Measurements from ENCODE around the gene CHD9NB. TPM values are rescaled to one million over a fixed set of nuclear protein-coding genes. Genes with fewer than 3 reads are reported as not detected.

Gene CHD9NB
- total RNA-seq, 4 donors from 2014 or later: 3.0 to 3.1 TPM; not detected in 2

- WGBS, 2 donors (ENCODE audit: low coverage in 1 of 2): 48 to 62% methylated on average over 4 to 6 of the region's 6 CpGs
- Histone ChIP-seq H3K9me3 (no peaks in the 10 kb centered on the region), H3K4me1 (peaks cover 0 to 13% (median 3%) of the 10 kb centered on the region in 4 donors), H3K27ac (peak overlapping the region; percentile 46 to 61 (median 50)), H3K36me3 (no peaks in the 10 kb centered on the region), H3K27me3 (no peaks in the 10 kb centered on the region), H3K4me3 (no peak overlapping the region)
- peak; percentile 51 for DNase-seq
- intact Hi-C loops (cut with DNase I; ENCODE audit: low total_unique reads) (no loop called here), in situ Hi-C loops (cut with MboI; ENCODE audit: low pct_ligation_motif_present in 1 of 4, low pct_unique_long_range_greater_than_20kb in 1 of 4, low sequenced_read_pairs in 3 of 4) (loop anchor here in 2 of 4 donors (25.0 kb wide), 2 partner anchors 90 to 140 kb away; no protein-coding TSS in a partner anchor)
- no peak for TF ChIP-seq POLR2A (IDR thresholded peaks at IDR 0.05)
Observed at GRCh38 chr16:53071748-53072301, 19.1 kb upstream of the CHD9NB start.

GRCh38 chr16:53069772-53070171, 17.1 kb upstream of the CHD9NB start:
- no peaks in the 10 kb centered on the region for H3K9me3 ChIP-seq
- in situ Hi-C loops (cut with MboI; ENCODE audit: low pct_ligation_motif_present in 1 of 4, low pct_unique_long_range_greater_than_20kb in 1 of 4, low sequenced_read_pairs in 3 of 4): loop anchor here in 2 of 4 donors (25.0 kb wide), 2 partner anchors 93 to 143 kb away; no protein-coding TSS in a partner anchor
- H3K4me1 ChIP-seq: peaks cover 0 to 22% (median 5%) of the 10 kb centered on the region in 4 donors
- no peak for DNase-seq
- no peaks in the 10 kb centered on the region for H3K27me3 ChIP-seq
- TF ChIP-seq POLR2AphosphoS5 (IDR thresholded peaks at IDR 0.05) (no peak), POLR2A (IDR thresholded peaks at IDR 0.05) (no peak), EP300 (IDR thresholded peaks at IDR 0.05; ENCODE audit: low read depth) (no peak), CTCF (IDR thresholded peaks at IDR 0.05) (no peak)
- intact Hi-C loops (cut with DNase I; ENCODE audit: low total_unique reads): no loop called here
- WGBS, 2 donors (ENCODE audit: low coverage in 1 of 2): 82 to 83% methylated on average over 2 of the region's 2 CpGs
- no peak overlapping the region for H3K4me3 ChIP-seq
- H3K27ac ChIP-seq: no peak overlapping the region
- no peaks in the 10 kb centered on the region for H3K36me3 ChIP-seq

GRCh38 chr16:53068423-53068833, 15.7 kb upstream of the CHD9NB start:
- Histone ChIP-seq H3K4me1 (peaks cover 0 to 23% (median 5%) of the 10 kb centered on the region in 4 donors), H3K9me3 (no peaks in the 10 kb centered on the region), H3K36me3 (no peaks in the 10 kb centered on the region), H3K27ac (peak overlapping the region in 1 of 4 donors; percentile 17), H3K4me3 (no peak overlapping the region), H3K27me3 (no peaks in the 10 kb centered on the region)
- in situ Hi-C loops (cut with MboI; ENCODE audit: low pct_ligation_motif_present in 1 of 4, low pct_unique_long_range_greater_than_20kb in 1 of 4, low sequenced_read_pairs in 3 of 4) (loop anchor here in 2 of 4 donors (25.0 kb wide), 2 partner anchors 94 to 144 kb away; no protein-coding TSS in a partner anchor), intact Hi-C loops (cut with DNase I; ENCODE audit: low total_unique reads) (no loop called here)
- DNase-seq: peak; percentile 28
- WGBS, 2 donors (ENCODE audit: low coverage in 1 of 2): 73 to 75% methylated on average over 4 of the region's 4 CpGs
- TF ChIP-seq CTCF (IDR thresholded peaks at IDR 0.05) (no peak), POLR2AphosphoS5 (IDR thresholded peaks at IDR 0.05) (no peak), EP300 (IDR thresholded peaks at IDR 0.05; ENCODE audit: low read depth) (no peak), POLR2A (IDR thresholded peaks at IDR 0.05) (no peak)

GRCh38 chr16:53067675-53068074, 15.0 kb upstream of the CHD9NB start:
- Histone ChIP-seq H3K4me1 (peaks cover 0 to 22% (median 5%) of the 10 kb centered on the region in 4 donors), H3K27ac (peak overlapping the region in 1 of 4 donors; percentile 17), H3K9me3 (no peaks in the 10 kb centered on the region), H3K4me3 (no peak overlapping the region), H3K27me3 (no peaks in the 10 kb centered on the region), H3K36me3 (no peaks in the 10 kb centered on the region)
- no peak for DNase-seq
- in situ Hi-C loops (cut with MboI; ENCODE audit: low pct_ligation_motif_present in 1 of 4, low pct_unique_long_range_greater_than_20kb in 1 of 4, low sequenced_read_pairs in 3 of 4) (loop anchor here in 2 of 4 donors (25.0 kb wide), 2 partner anchors 95 to 145 kb away; no protein-coding TSS in a partner anchor), intact Hi-C loops (cut with DNase I; ENCODE audit: low total_unique reads) (no loop called here)
- WGBS, 2 donors (ENCODE audit: low coverage in 1 of 2): 77 to 90% methylated on average over 2 of the region's 2 CpGs
- no peak for TF ChIP-seq POLR2A (IDR thresholded peaks at IDR 0.05)

GRCh38 chr16:53065461-53066061, 12.9 kb upstream of the CHD9NB start:
- H3K27me3 ChIP-seq: no peaks in the 10 kb centered on the region
- no peak for DNase-seq
- H3K27ac ChIP-seq: peak overlapping the region; percentile 12 to 41 (median 34)
- H3K4me3 ChIP-seq: no peak overlapping the region
- TF ChIP-seq POLR2AphosphoS5 (IDR thresholded peaks at IDR 0.05) (no peak), EP300 (IDR thresholded peaks at IDR 0.05; ENCODE audit: low read depth) (no peak), CTCF (IDR thresholded peaks at IDR 0.05) (no peak), POLR2A (IDR thresholded peaks at IDR 0.05) (no peak)
- no peaks in the 10 kb centered on the region for H3K36me3 ChIP-seq
- in situ Hi-C loops (cut with MboI; ENCODE audit: low pct_ligation_motif_present in 1 of 4, low pct_unique_long_range_greater_than_20kb in 1 of 4, low sequenced_read_pairs in 3 of 4) (loop anchor here in 2 of 4 donors (25.0 kb wide), 2 partner anchors 97 to 147 kb away; no protein-coding TSS in a partner anchor), intact Hi-C loops (cut with DNase I; ENCODE audit: low total_unique reads) (no loop called here)
- 79% methylated on average over 5 to 6 of the region's 6 CpGs for WGBS, 2 donors (ENCODE audit: low coverage in 1 of 2)
- H3K9me3 ChIP-seq: no peaks in the 10 kb centered on the region
- H3K4me1 ChIP-seq: peaks cover 0 to 28% (median 12%) of the 10 kb centered on the region in 4 donors

Measured in transverse colon (tissue), 4 donors.